Glomerular visceral epithelial cell (primary cell): Measurements from ENCODE around the gene RGPD3.

ENCODE experiments used
- DNase-seq: peaks from one replicate; pipeline ENCODE4 v3.0.0-alpha.2; 2016; ENCODE audit errors: extremely low spot score

Gene RGPD3

DNA sequence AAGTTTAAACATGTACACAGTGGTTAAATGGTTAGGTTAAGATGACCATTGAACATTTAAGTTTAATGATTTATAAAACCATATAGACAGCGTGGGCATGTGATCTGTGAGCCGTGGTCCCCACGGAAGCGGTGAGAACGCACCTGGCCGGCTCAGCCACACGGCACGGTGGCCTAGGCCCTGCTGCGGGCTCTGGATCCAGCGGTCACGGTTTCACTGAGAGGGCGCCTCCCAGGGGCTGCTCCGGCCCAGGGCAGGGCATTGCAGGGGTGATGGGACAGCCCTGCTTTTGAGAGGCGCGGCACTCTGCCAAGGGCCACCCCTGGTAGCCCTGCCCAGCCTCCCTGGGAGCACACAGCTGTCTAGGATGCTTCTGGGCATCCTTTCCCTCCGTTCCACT is 124.9 kb downstream of the RGPD3 start:
- DNase-seq, result no peak

GRCh38 chr2:106342831-106343251 is 125.4 kb downstream of the RGPD3 start:
- no peak for DNase-seq

DNA sequence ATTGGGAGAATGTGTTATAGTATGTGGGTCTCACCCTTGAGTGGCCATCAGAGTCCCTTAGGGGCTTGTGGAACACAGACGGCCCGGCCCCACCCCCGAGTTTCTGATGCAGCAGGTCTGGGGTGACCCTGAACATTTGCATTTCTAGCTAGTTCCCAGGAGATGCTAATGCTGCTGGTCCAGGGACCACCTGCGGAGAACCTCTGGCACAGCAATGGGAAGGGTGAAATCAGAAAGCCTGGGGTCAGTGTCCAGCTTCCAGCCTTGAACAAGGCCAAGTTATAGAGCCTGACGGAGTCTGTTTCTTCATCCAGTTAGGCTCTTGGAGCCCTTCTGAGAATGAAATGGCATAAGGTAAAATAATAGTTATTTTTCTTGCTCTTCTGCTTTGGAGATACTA is 126.5 kb downstream of the RGPD3 start:
- no peak for DNase-seq
